ENCODE data around the gene DEPP1. TPM values are rescaled to one million over a fixed set of nuclear protein-coding genes. Genes with fewer than 3 reads are reported as not detected.
"Not testable (repeated sequence)": the region's sequence is repeated elsewhere in the genome, so short reads cannot be mapped to it uniquely, and the experiment has no call there.

DEPP1 gene
- 4.6 and 5.3 TPM in 2 replicates for total RNA-seq

DNA sequence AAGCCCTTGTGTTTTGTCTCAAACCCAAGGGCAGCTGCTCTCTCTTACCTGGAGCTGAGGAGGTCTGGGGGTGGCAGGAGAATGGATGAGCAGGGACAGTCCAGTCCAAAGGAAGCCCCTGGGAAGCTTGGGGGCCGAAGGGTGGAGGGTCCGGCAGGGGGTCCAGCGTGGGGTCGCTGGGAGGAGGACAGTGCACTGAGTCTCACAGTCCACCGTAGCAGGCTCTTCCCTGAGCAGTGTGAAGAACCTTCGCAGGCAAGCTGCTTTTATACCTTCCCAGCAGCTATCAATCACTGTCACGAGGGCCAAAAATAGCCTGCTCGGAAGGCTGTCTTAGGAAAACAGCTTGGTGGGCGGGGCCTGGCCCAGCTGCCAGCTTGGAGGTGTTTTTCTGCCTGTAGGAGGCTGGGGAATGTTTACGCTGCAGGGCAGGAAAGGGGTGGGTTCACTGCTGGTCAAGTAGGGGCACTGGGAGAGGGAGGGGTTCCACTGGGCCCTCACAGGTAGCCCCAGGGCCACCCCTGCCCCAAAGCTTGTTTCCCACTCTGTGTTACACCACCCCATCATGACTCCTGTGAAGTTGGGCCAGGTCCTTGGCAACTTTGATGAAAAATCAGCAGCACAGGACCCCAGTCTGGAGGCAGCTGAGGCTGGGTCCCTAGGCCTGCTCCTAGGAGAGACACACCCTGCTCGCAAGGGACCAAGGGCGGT lies at the start of gene DEPP1:
TSS of gene DEPP1 (minus strand) at position 240 of the 711 bp plus-strand sequence. CDS start 779 bp downstream, outside the sequence.
- no peaks in the 10 kb centered on the region for H3K27me3 Mint-ChIP-seq (ENCODE audit: insufficient read depth)
- H3K4me3 Mint-ChIP-seq = peak within 1 kb of the TSS; percentile 86
- peaks cover 43% of the 10 kb centered on the region for H3K4me1 Mint-ChIP-seq (ENCODE audit: low read depth)
- intact Hi-C loops (cut with micrococcal nuclease) = loop anchor here (10.0 kb wide), 1 partner anchor 1046 kb away; no protein-coding TSS in a partner anchor
- H3K36me3 Mint-ChIP-seq (ENCODE audit: low read depth) = no peaks in the 10 kb centered on the region
- DNase-seq (ENCODE audit: low spot score) = peak; percentile 59
- H3K27ac Mint-ChIP-seq = peak within 1 kb of the TSS; percentile 74
- no peaks in the 10 kb centered on the region for H3K9me3 Mint-ChIP-seq

DNA sequence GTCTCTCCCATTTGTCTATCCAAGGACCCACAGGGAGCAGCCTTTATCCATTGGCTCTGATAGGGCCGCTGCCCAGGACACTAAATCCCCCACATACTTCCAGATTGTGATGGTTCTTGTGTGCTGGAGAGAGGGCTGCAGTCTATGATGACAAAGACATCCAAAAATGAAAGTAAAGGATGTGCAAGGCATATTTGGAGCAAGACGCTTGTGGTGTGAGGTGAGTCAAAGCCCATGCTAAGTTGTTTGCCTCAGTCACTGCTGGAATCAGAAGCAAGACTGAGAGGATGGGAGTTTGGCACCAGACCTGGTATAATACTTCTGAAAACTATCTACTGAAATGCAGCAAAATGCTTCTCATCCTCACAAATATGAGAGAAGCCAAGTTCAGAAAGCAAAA lies 44.8 kb upstream of the DEPP1 start:
- Mint-ChIP-seq H3K27ac (no peak overlapping the region), H3K27me3 (ENCODE audit: insufficient read depth) (peaks cover 3% of the 10 kb centered on the region), H3K4me1 (ENCODE audit: low read depth) (no peaks in the 10 kb centered on the region), H3K9me3 (peaks cover 6% of the 10 kb centered on the region), H3K4me3 (no peak overlapping the region), H3K36me3 (ENCODE audit: low read depth) (no peaks in the 10 kb centered on the region)
- intact Hi-C loops (cut with micrococcal nuclease) = no loop called here
- DNase-seq (ENCODE audit: low spot score) = no peak

DNA sequence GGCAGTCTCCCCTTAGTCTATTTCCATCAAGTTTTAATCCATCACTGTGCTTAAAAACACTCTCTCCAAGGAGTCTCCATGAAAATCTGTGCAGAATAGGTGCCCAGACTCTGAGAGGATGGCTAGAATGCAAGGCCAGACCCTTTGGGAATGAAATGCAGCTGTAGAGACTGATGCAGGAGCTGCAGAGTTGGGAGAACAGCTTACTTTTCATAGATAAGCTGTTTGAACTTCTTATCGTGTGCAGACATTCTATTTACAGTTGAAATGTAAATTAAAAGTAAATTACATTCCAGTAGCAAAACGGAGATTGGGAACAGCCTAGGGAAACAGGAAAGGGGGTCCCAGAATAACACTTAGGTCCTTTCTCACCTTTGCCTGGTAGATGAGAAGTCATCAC lies 37.0 kb upstream of the DEPP1 start:
- Mint-ChIP-seq H3K9me3 (no peaks in the 10 kb centered on the region), H3K27me3 (ENCODE audit: insufficient read depth) (peaks cover 8% of the 10 kb centered on the region), H3K4me1 (ENCODE audit: low read depth) (no peaks in the 10 kb centered on the region), H3K4me3 (no peak overlapping the region), H3K27ac (no peak overlapping the region), H3K36me3 (ENCODE audit: low read depth) (no peaks in the 10 kb centered on the region)
- no peak for DNase-seq (ENCODE audit: low spot score)
- intact Hi-C loops (cut with micrococcal nuclease) = no loop called here

DNA sequence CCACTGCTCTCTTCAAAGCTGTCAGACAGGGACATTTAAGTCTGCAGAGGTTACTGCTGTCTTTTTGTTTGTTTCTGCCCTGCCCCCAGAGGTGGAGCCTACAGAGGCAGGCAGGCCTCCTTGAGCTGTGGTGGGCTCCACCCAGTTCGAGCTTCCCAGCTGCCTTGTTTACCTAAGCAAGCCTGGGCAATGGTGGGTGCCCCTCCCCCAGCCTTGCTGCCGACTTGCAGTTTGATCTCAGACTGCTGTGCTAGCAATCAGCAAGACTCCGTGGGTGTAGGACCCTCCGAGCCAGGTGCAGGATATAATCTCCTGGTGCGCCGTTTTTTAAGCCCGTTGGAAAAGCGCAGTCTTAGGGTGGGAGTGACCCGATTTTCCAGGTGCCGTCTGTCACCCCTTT lies 35.9 kb upstream of the DEPP1 start:
- H3K9me3 Mint-ChIP-seq; DNase-seq (ENCODE audit: low spot score); H3K4me3 Mint-ChIP-seq; intact Hi-C loops (cut with micrococcal nuclease); H3K4me1 Mint-ChIP-seq (ENCODE audit: low read depth); H3K27me3 Mint-ChIP-seq (ENCODE audit: insufficient read depth); H3K27ac Mint-ChIP-seq; H3K36me3 Mint-ChIP-seq (ENCODE audit: low read depth): not testable (repeated sequence)

DNA sequence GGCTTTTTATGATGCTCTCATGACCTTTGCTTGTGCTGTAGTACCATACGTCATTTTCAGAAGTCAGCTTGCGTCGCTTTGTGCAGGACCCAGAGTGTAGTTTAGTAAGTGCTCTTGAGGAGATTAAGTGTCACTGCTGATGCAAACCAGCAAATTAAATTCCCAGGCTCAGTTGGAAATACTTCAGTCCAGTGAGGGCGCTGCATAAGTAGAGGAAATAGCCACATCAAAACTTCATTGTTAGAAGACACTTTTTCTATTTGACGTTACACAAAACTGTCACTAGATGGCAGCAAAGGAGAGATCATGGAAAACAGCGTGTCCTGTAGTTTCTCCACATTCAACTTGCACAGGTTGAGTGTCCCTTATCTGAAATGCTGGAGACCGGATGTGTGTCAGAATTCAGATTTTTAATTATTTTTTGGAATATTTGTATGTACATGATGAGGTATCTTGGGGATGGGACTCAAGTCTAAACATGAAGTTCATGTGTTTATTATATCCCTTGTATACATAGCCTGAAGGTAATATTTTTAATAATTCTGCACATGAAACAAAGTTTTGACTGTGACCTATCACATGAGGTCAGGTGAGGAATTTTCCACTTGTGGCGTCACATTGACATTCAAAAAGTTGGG lies 30.0 kb upstream of the DEPP1 start:
- Mint-ChIP-seq H3K27ac (no peak overlapping the region), H3K27me3 (ENCODE audit: insufficient read depth) (no peaks in the 10 kb centered on the region), H3K36me3 (ENCODE audit: low read depth) (peaks cover 24% of the 10 kb centered on the region), H3K4me3 (no peak overlapping the region), H3K9me3 (peaks cover 5% of the 10 kb centered on the region), H3K4me1 (ENCODE audit: low read depth) (no peaks in the 10 kb centered on the region)
- intact Hi-C loops (cut with micrococcal nuclease) = loop anchor here (2.0 to 10.0 kb wide), 5 partner anchors 76 to 1016 kb away; partner anchors contain the start of gene ALOX5
- no peak for DNase-seq (ENCODE audit: low spot score)

DNA sequence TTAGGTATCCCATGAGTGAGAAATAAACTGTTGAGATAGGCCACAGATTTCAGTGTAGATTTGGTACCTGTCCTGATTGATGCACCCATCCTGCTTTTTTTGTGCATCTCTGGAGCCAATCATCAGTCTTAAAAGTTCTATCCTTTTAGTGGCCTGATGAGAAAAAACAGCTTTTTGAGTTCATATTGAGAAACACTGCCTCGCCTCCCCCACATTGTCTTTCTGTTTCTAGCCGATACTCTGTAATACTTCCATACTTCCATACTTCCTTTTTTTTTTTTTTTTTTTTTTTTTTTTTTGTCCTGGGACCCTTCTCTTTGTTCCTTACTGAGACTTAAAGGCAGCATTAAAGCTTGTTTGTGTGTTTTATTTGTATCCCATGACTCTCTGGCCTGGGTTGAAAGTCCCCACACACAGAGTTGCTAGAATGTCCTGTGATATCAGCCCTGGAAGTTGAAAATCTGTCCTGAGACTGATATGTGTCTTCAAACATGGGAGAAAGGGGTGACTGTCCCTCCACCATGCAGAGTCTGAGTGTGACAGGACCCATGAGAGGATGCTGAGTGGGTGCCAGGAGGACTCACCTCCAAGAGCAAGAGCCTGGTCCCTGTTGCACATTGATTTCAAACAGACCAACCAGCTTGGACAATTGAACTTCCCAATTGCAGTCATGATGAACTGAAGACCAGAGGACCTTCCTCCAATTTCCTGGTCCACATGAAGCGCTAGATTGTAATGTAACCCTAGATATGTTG lies 27.8 kb upstream of the DEPP1 start:
- Mint-ChIP-seq H3K9me3 (peaks cover 19% of the 10 kb centered on the region), H3K4me3 (no peak overlapping the region), H3K27ac (no peak overlapping the region), H3K4me1 (ENCODE audit: low read depth) (peaks cover 15% of the 10 kb centered on the region), H3K27me3 (ENCODE audit: insufficient read depth) (no peaks in the 10 kb centered on the region), H3K36me3 (ENCODE audit: low read depth) (peaks cover 40% of the 10 kb centered on the region)
- DNase-seq (ENCODE audit: low spot score) = no peak
- intact Hi-C loops (cut with micrococcal nuclease) = loop anchor here (10.0 kb wide), 3 partner anchors 368 to 1018 kb away; partner anchors contain the start of gene ALOX5

- no peaks in the 10 kb centered on the region for H3K27me3 Mint-ChIP-seq (ENCODE audit: insufficient read depth)
- peaks cover 22% of the 10 kb centered on the region for H3K4me1 Mint-ChIP-seq (ENCODE audit: low read depth)
- H3K36me3 Mint-ChIP-seq (ENCODE audit: low read depth) = peaks cover 40% of the 10 kb centered on the region
- DNase-seq (ENCODE audit: low spot score) = no peak
- no peak overlapping the region for H3K27ac Mint-ChIP-seq
- intact Hi-C loops (cut with micrococcal nuclease) = loop anchor here (10.0 kb wide), 3 partner anchors 370 to 1020 kb away; partner anchors contain the start of gene ALOX5
- H3K4me3 Mint-ChIP-seq = no peak overlapping the region
- peaks cover 19% of the 10 kb centered on the region for H3K9me3 Mint-ChIP-seq
Observed at GRCh38 chr10:45005284-45005683, 26.7 kb upstream of the DEPP1 start.

GRCh38 chr10:45004661-45005060 lies 26.1 kb upstream of the DEPP1 start:
- DNase-seq (ENCODE audit: low spot score) = no peak
- Mint-ChIP-seq H3K27ac (no peak overlapping the region), H3K4me1 (ENCODE audit: low read depth) (peaks cover 28% of the 10 kb centered on the region), H3K27me3 (ENCODE audit: insufficient read depth) (no peaks in the 10 kb centered on the region), H3K4me3 (no peak overlapping the region), H3K36me3 (ENCODE audit: low read depth) (peaks cover 44% of the 10 kb centered on the region), H3K9me3 (peaks cover 19% of the 10 kb centered on the region)
- intact Hi-C loops (cut with micrococcal nuclease) = loop anchor here (5.0 to 10.0 kb wide), 4 partner anchors 370 to 1020 kb away; partner anchors contain the start of genes ALOX5 and ZFAND4

DNA sequence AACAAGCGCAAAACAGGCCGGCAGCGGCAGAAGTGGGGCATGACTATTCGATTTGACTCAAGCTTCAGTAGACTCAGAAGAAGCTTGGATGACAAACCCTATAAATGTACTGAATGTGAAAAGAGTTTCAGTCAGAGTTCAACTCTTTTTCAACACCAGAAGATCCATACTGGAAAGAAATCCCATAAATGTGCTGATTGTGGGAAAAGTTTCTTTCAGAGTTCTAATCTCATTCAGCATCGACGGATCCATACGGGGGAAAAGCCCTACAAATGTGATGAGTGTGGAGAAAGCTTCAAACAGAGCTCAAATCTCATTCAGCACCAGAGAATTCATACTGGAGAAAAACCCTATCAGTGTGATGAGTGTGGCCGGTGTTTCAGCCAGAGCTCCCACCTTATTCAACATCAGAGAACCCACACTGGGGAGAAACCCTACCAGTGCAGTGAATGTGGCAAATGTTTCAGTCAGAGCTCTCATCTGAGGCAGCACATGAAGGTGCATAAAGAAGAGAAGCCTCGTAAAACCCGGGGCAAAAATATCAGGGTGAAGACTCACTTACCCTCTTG lies 24.9 kb upstream of the DEPP1 start:
- Mint-ChIP-seq H3K27me3 (ENCODE audit: insufficient read depth) (no peaks in the 10 kb centered on the region), H3K4me3 (peak overlapping the region; percentile 1), H3K4me1 (ENCODE audit: low read depth) (peaks cover 28% of the 10 kb centered on the region), H3K27ac (no peak overlapping the region), H3K9me3 (peaks cover 19% of the 10 kb centered on the region), H3K36me3 (ENCODE audit: low read depth) (peaks cover 44% of the 10 kb centered on the region)
- no peak for DNase-seq (ENCODE audit: low spot score)
- intact Hi-C loops (cut with micrococcal nuclease) = loop anchor here (5.0 to 10.0 kb wide), 4 partner anchors 371 to 1021 kb away; partner anchors contain the start of genes ALOX5 and ZFAND4

- Mint-ChIP-seq H3K36me3 (ENCODE audit: low read depth) (peaks cover 44% of the 10 kb centered on the region), H3K4me1 (ENCODE audit: low read depth) (peaks cover 28% of the 10 kb centered on the region), H3K27me3 (ENCODE audit: insufficient read depth) (peaks cover 7% of the 10 kb centered on the region), H3K9me3 (peaks cover 19% of the 10 kb centered on the region), H3K4me3 (peak overlapping the region; percentile 93), H3K27ac (peak overlapping the region; percentile 96)
- DNase-seq (ENCODE audit: low spot score) = peak; percentile 38
- intact Hi-C loops (cut with micrococcal nuclease) = loop anchor here (1.0 to 10.0 kb wide), 7 partner anchors 26 to 1023 kb away; partner anchors contain the start of genes ALOX5, RASSF4 and ZFAND4
Observed at GRCh38 chr10:45001381-45002148, 23.0 kb upstream of the DEPP1 start.

DNA sequence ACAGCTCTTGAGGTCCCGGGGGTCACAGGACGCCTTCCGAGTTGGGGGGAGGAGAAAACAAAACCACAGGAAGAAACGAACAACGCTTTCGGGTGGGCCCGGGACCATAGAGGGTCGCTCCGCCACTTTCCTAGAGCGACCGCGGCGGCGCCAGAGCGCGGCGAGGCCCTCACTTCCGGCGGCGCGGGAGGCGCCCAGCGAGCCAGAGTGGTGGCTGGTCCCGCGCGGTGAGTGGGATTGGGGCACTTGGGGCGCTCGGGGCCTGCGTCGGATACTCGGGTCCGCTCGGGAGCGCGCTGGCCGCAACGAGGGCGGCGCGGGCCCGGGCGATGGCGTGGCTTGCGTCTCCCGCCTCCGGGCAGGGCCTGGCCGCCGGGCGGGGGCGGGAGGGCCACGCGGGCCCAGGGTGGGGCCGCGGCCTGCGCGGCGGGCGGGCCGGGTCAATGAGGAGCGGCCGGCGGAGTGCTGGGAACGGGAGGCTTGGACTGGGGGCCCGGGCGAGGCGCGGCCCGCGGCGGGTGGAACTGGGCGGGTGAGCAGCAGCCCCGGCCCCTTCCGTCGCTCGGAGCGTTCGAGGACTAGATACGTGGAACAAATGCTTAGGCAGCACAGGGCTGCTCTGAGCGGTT lies 22.3 kb upstream of the DEPP1 start, which contains the start of gene ZNF22:
TSS of gene ZNF22 (plus strand) at position 172 of the 629 bp plus-strand sequence. CDS start 2,446 bp downstream, outside the sequence.
- Mint-ChIP-seq H3K4me3 (peak within 1 kb of the TSS; percentile 93), H3K27me3 (ENCODE audit: insufficient read depth) (peaks cover 7% of the 10 kb centered on the region), H3K27ac (peak within 1 kb of the TSS; percentile 96), H3K9me3 (peaks cover 19% of the 10 kb centered on the region), H3K36me3 (ENCODE audit: low read depth) (peaks cover 42% of the 10 kb centered on the region), H3K4me1 (ENCODE audit: low read depth) (peaks cover 34% of the 10 kb centered on the region)
- intact Hi-C loops (cut with micrococcal nuclease) = loop anchor here (1.0 to 10.0 kb wide), 7 partner anchors 26 to 1024 kb away; partner anchors contain the start of genes ALOX5, RASSF4 and ZFAND4
- DNase-seq (ENCODE audit: low spot score) = peak; percentile 61
